H9 (cell line): ENCODE measurements around the gene PPP1R1B. TPM values are rescaled to one million over a fixed set of nuclear protein-coding genes. Genes with fewer than 3 reads are reported as not detected.

Source experiments
- DNase-seq: peaks from one replicate; pipeline ENCODE4 v3.0.0-alpha.2; 2017
- H2AFZ ChIP-seq: one replicate; pipeline ENCODE4 v1.6.1; 2013; ENCODE audit warnings: mild to moderate bottlenecking, low read length, control low read depth, moderate library complexity
- H2AK5ac ChIP-seq: 2 replicates; pipeline ENCODE4 v1.6.1; 2013; ENCODE audit warnings: low read length, control low read depth, mixed read lengths; ENCODE audit not compliant: insufficient read length
- H2BK120ac ChIP-seq: one replicate; pipeline ENCODE4 v1.6.1; 2013; ENCODE audit warnings: low read depth, mild to moderate bottlenecking, low read length, control low read depth, inconsistent platforms; ENCODE audit not compliant: poor library complexity, severe bottlenecking
- H2BK12ac ChIP-seq: 2 replicates; pipeline ENCODE4 v1.6.1; 2013; ENCODE audit warnings: low read length, control low read depth, mixed read lengths, low read depth; ENCODE audit not compliant: insufficient read length
- H2BK15ac ChIP-seq: 2 replicates; pipeline ENCODE4 v1.6.1; 2013; ENCODE audit warnings: low read depth, low read length, control low read depth
- H2BK20ac ChIP-seq: one replicate; pipeline ENCODE4 v1.6.1; 2013; ENCODE audit warnings: low read depth, mild to moderate bottlenecking, low read length, control low read depth, inconsistent platforms; ENCODE audit not compliant: poor library complexity, severe bottlenecking
- H2BK5ac ChIP-seq: 2 replicates; pipeline ENCODE4 v1.6.1; 2013; ENCODE audit warnings: low read length, control low read depth, mixed read lengths; ENCODE audit not compliant: insufficient read length
- H3K14ac ChIP-seq: 2 replicates; pipeline ENCODE4 v1.6.1; 2013; ENCODE audit warnings: low read length, control low read depth; ENCODE audit not compliant: insufficient read depth
- H3K18ac ChIP-seq: 2 replicates; pipeline ENCODE4 v1.6.1; 2013; ENCODE audit warnings: low read depth, mild to moderate bottlenecking, mixed read lengths, low read length, control low read depth; ENCODE audit not compliant: insufficient read length
- H3K23ac ChIP-seq: 2 replicates; pipeline ENCODE4 v1.6.1; 2013; ENCODE audit warnings: low read length, control low read depth, mixed read lengths, low read depth; ENCODE audit not compliant: insufficient read length
- H3K23me2 ChIP-seq: 2 replicates; pipeline ENCODE4 v1.6.1; 2013; ENCODE audit warnings: low read depth, mild to moderate bottlenecking, mixed read lengths, low read length, control low read depth; ENCODE audit not compliant: insufficient read length, poor library complexity, severe bottlenecking
- H3K27ac ChIP-seq: 2 replicates; pipeline ENCODE4 v1.5.1; 2013; ENCODE audit warnings: low read length, control low read depth, mixed read lengths, low read depth; ENCODE audit not compliant: insufficient read length
- H3K27me3 ChIP-seq: 2 replicates; pipeline ENCODE4 v1.6.1; 2013; ENCODE audit warnings: low read length, control low read depth, inconsistent platforms; ENCODE audit not compliant: insufficient read depth
- H3K4ac ChIP-seq: 2 replicates; pipeline ENCODE4 v1.6.1; 2013; ENCODE audit warnings: low read depth, mild to moderate bottlenecking, control low read depth, inconsistent platforms, low read length, moderate library complexity
- H3K4me1 ChIP-seq: 2 replicates; pipeline ENCODE4 v1.6.1; 2013; ENCODE audit warnings: low read length, control low read depth, inconsistent platforms; ENCODE audit not compliant: insufficient read depth
- H3K4me2 ChIP-seq: 2 replicates; pipeline ENCODE4 v1.6.1; 2013; ENCODE audit warnings: low read length, control low read depth, mixed read lengths; ENCODE audit not compliant: insufficient read length, insufficient read depth
- H3K56ac ChIP-seq: 2 replicates; pipeline ENCODE4 v1.6.1; 2013; ENCODE audit warnings: low read depth, mild to moderate bottlenecking, mixed read lengths, low read length, control low read depth; ENCODE audit not compliant: insufficient read length
- H3K79me1 ChIP-seq: 2 replicates; pipeline ENCODE4 v1.6.1; 2013; ENCODE audit warnings: low read depth, mild to moderate bottlenecking, moderate library complexity, low read length, control low read depth, inconsistent platforms; ENCODE audit not compliant: insufficient read depth, poor library complexity, severe bottlenecking
- H3K79me2 ChIP-seq: 2 replicates; pipeline ENCODE4 v1.6.1; 2013; ENCODE audit warnings: low read length, control low read depth, inconsistent platforms; ENCODE audit not compliant: insufficient read depth
- H3K9ac ChIP-seq: 2 replicates; pipeline ENCODE4 v1.6.1; 2013; ENCODE audit warnings: low read length, control low read depth, mixed read lengths; ENCODE audit not compliant: insufficient read length; ENCODE audit errors: extremely low read depth
- H3K9me3 ChIP-seq: one replicate; pipeline ENCODE4 v1.6.1; 2013; ENCODE audit warnings: low read depth, low read length, inconsistent platforms; ENCODE audit not compliant: control insufficient read depth
- H3T11ph ChIP-seq: one replicate; pipeline ENCODE4 v1.6.1; 2013; ENCODE audit warnings: mild to moderate bottlenecking, low read length, control low read depth, inconsistent platforms
- H4K20me1 ChIP-seq: one replicate; pipeline ENCODE4 v1.6.1; 2013; ENCODE audit not compliant: control insufficient read depth, insufficient read length, insufficient read depth
- H4K5ac ChIP-seq: 2 replicates; pipeline ENCODE4 v1.6.1; 2013; ENCODE audit warnings: low read depth, mild to moderate bottlenecking, mixed read lengths, low read length, control low read depth; ENCODE audit not compliant: insufficient read length
- H4K8ac ChIP-seq: replicated peaks from 2 replicates; pipeline ENCODE4 v1.6.1; 2013; ENCODE audit warnings: low read length, control low read depth, mixed read lengths, low read depth; ENCODE audit not compliant: insufficient read length
- H4K91ac ChIP-seq: 2 replicates; pipeline ENCODE4 v1.6.1; 2013; ENCODE audit warnings: low read depth, mild to moderate bottlenecking, moderate library complexity, mixed read lengths, low read length, control low read depth; ENCODE audit not compliant: insufficient read length
- H3K27ac Mint-ChIP-seq, 3 experiments: 2 replicates in 2 of 3; 3 replicates in 1 of 3; pipeline ENCODE4 v1.8.0; 2020 to 2021; ENCODE audit warnings: mixed read lengths in 3 of 3, mild to moderate bottlenecking in 1 of 3, moderate library complexity in 1 of 3
- H3K27me3 Mint-ChIP-seq: 2 replicates; pipeline ENCODE4 v1.8.0; 2021; ENCODE audit warnings: low read depth, mild to moderate bottlenecking, moderate library complexity, mixed read lengths
- H3K36me3 Mint-ChIP-seq, 3 experiments: 2 replicates in 2 of 3; 3 replicates in 1 of 3; pipeline ENCODE4 v1.8.0; 2020 to 2021; ENCODE audit warnings: low read depth in 3 of 3, mixed read lengths in 3 of 3; ENCODE audit not compliant: insufficient read depth in 1 of 3
- H3K4me1 Mint-ChIP-seq, 2 experiments: 2 replicates each; pipeline ENCODE4 v1.8.0; 2020; ENCODE audit warnings: mixed read lengths in 2 of 2
- H3K4me3 Mint-ChIP-seq, 2 experiments: 2 replicates in 1 of 2; 3 replicates in 1 of 2; pipeline ENCODE4 v1.8.0; 2020 to 2021; ENCODE audit warnings: mild to moderate bottlenecking in 2 of 2, mixed read lengths in 2 of 2, moderate library complexity in 1 of 2
- H3K9me3 Mint-ChIP-seq, 2 experiments: 2 replicates in 1 of 2; 3 replicates in 1 of 2; pipeline ENCODE4 v1.8.0; 2020; ENCODE audit warnings: mild to moderate bottlenecking in 2 of 2, mixed read lengths in 2 of 2, moderate library complexity in 1 of 2
- CTCF ChIP-seq: fragments of 200-600 bp; sonication (generic); conservative IDR thresholded peaks from 3 replicates; pipeline ENCODE4 v1.8.0; 2021; ENCODE audit warnings: antibody characterized with exemption, mild to moderate bottlenecking
- WGBS: extraction: QIAGEN DNeasy Blood & Tissue Kit; methylation state at CpG from one replicate; pipeline ENCODE4 v1.1.7; 2013; ENCODE audit warnings: missing lambda C conversion rate, low lambda C conversion rate, mixed read lengths; ENCODE audit not compliant: insufficient read length; ENCODE audit errors: extremely low coverage; 5-methylcytosine and 5-hydroxymethylcytosine counted together
- total RNA-seq: library from RNA; stranded (reverse); gene quantifications from 2 replicates; pipeline ENCODE4 v1.2.1, GENCODE V29; 2021

Gene PPP1R1B
- total RNA-seq, 1 experiment from 2014 or later: 15.5 TPM

- Histone ChIP-seq H2AFZ (no peak overlapping the region), H2AK5ac (no peak overlapping the region), H3K56ac (no peak overlapping the region), H2BK5ac (no peak overlapping the region), H3T11ph (no peak overlapping the region), H2BK12ac (no peak overlapping the region), H2BK120ac (no peak overlapping the region), H2BK20ac (no peak overlapping the region), H3K27me3 (no peaks in the 10 kb centered on the region; the same call in 1 of the 2 replicates), H3K79me1 (no peaks in the 10 kb centered on the region), H3K79me2 (no peaks in the 10 kb centered on the region), H3K9ac (no peak overlapping the region), H4K5ac (no peak overlapping the region), H3K9me3 (no peaks in the 10 kb centered on the region), H3K4me2 (no peak overlapping the region), H3K4me1 (no peaks in the 10 kb centered on the region; the same call in 1 of the 2 replicates), H4K8ac (no peak overlapping the region), H3K23me2 (peaks cover 2% of the 10 kb centered on the region), H2BK15ac (no peak overlapping the region; the same call in 1 of the 2 replicates), H4K91ac (no peak overlapping the region), H3K18ac (no peak overlapping the region), H3K14ac (no peak overlapping the region), H3K23ac (no peak overlapping the region), H3K4ac (no peak overlapping the region), H4K20me1 (no peaks in the 10 kb centered on the region), H3K27ac (no peak overlapping the region)
- DNase-seq: no peak
- no CpG with 5 or more reads among the region's 13 CpGs for WGBS
- Mint-ChIP-seq H3K9me3 (no peaks in the 10 kb centered on the region; a peak in 1 of 5 replicates), H3K36me3 (peaks cover 0 to 3% (median 0%) of the 10 kb centered on the region in 3 experiments; a peak in 2 of 7 replicates), H3K4me1 (peaks cover 31 to 33% of the 10 kb centered on the region in 2 experiments), H3K27ac (peak overlapping the region in 1 of 3 experiments; percentile 12; a peak in 1 of 7 replicates), H3K4me3 (no peak overlapping the region; a peak in 1 of 5 replicates), H3K27me3 (peaks cover 30% of the 10 kb centered on the region)
- no peak for TF ChIP-seq CTCF
Observed at GRCh38 chr17:39673335-39674081, 46.8 kb downstream of the PPP1R1B start.
